Panc1 (cell line): ENCODE results near the gene ATRAID. TPM values are rescaled to one million over a fixed set of nuclear protein-coding genes. Genes with fewer than 3 reads are reported as not detected.

Experiments used
- ATAC-seq: fragments of 200-7000 bp; cut with Tn5 transposase; 2 replicates; pipeline ENCODE4 v1.9.1; 2020; ENCODE audit warnings: mild to moderate bottlenecking, moderate library complexity
- BruUV-seq: library from RNA; stranded (reverse); fragments of 400-500 nt; replicated peaks from 2 replicates; lab custom pipeline; 2021; lab: Mats Ljungman, UMichigan
- CTCF ChIA-PET: fragments of 300-600 bp; sonication (Branson Sonifier 250); formaldehyde crosslinking; loops from one replicate; lab custom pipeline; 2022; ENCODE audit warnings: antibody characterized with exemption; lab: Charles Lee
- POLR2A ChIA-PET: fragments of 300-600 bp; sonication (Branson Sonifier 250); formaldehyde crosslinking; loops from one replicate; lab custom pipeline; 2022; ENCODE audit warnings: antibody characterized with exemption; lab: Charles Lee
- DNase-seq: peaks from one replicate; pipeline ENCODE4 v3.0.0-alpha.2; 2010; ENCODE audit warnings: low read depth, low spot score
- H3K27ac ChIP-seq: 2 replicates; pipeline ENCODE4 v1.5.1; 2011; ENCODE audit warnings: mild to moderate bottlenecking, low read length, inconsistent platforms
- H3K27me3 ChIP-seq: fragments of 200-500 bp; sonication (Bioruptor generic); 2 replicates; pipeline ENCODE4 v1.6.0; 2014; ENCODE audit warnings: low read length, inconsistent platforms; ENCODE audit not compliant: control insufficient read depth, insufficient read depth
- H3K36me3 ChIP-seq: fragments of 200-500 bp; sonication (Bioruptor generic); 2 replicates; pipeline ENCODE4 v1.5.1; 2014; ENCODE audit warnings: inconsistent platforms, mild to moderate bottlenecking, low read length, moderate library complexity; ENCODE audit not compliant: control insufficient read depth, insufficient read depth
- H3K4me1 ChIP-seq: 2 replicates; pipeline ENCODE4 v1.5.1; 2011; ENCODE audit warnings: inconsistent platforms, mild to moderate bottlenecking, low read length, moderate library complexity; ENCODE audit not compliant: control insufficient read depth, insufficient read depth
- H3K4me3 ChIP-seq, 2 experiments: 2 replicates each; pipeline ENCODE4 v1.5.1; 2011 to 2012; ENCODE audit warnings: low read depth in 2 of 2, low read length in 2 of 2, mild to moderate bottlenecking in 2 of 2, inconsistent platforms in 1 of 2, moderate library complexity in 1 of 2
- H3K9me3 ChIP-seq: fragments of 200-500 bp; sonication (Bioruptor generic); 2 replicates; pipeline ENCODE4 v1.5.1; 2014; ENCODE audit warnings: low read depth, mild to moderate bottlenecking, inconsistent platforms, low read length, moderate library complexity; ENCODE audit not compliant: control insufficient read depth, insufficient read depth
- CTCF ChIP-seq: fragments of 450-650 bp; IDR thresholded peaks from 2 replicates; pipeline ENCODE4 v1.5.1; 2017; ENCODE audit warnings: mild to moderate bottlenecking
- POLR2AphosphoS5 ChIP-seq: IDR thresholded peaks from 2 replicates; pipeline ENCODE4 v1.6.1; 2012; ENCODE audit warnings: mild to moderate bottlenecking, low read depth, low read length, moderate library complexity
- REST ChIP-seq, 2 experiments: IDR thresholded peaks; 2 replicates each; pipeline ENCODE4 v1.6.1; 2011 to 2012; ENCODE audit warnings: low read depth in 2 of 2, control low read depth in 1 of 2, low read length in 1 of 2, mild to moderate bottlenecking in 1 of 2, moderate library complexity in 1 of 2; ENCODE audit not compliant: insufficient read depth in 1 of 2
- SIN3A ChIP-seq: IDR thresholded peaks from 2 replicates; pipeline ENCODE4 v1.6.1; 2012; ENCODE audit warnings: low read depth, mild to moderate bottlenecking, low read length, moderate library complexity, borderline replicate concordance; ENCODE audit not compliant: insufficient read depth
- TCF7L2 ChIP-seq: IDR thresholded peaks from 2 replicates; pipeline ENCODE4 v1.6.1; 2011; ENCODE audit warnings: mild to moderate bottlenecking, low read depth, low read length, inconsistent platforms
- in situ Hi-C: cut with HindIII; loops from 2 replicates; pipeline ENCODE4 v1.10.0; 2016; ENCODE audit warnings: low sequenced_read_pairs, low pct_unique_long_range_greater_than_20kb
- intact Hi-C: fragments of 100-400 bp; cut with micrococcal nuclease; formaldehyde crosslinking; loops from one replicate; pipeline ENCODE4 v1.10.0; 2022; ENCODE audit not compliant: unreplicated experiment
- total RNA-seq: library from RNA; stranded (reverse); gene quantifications from one replicate; pipeline ENCODE4 v1.2.1, GENCODE V29; 2021; ENCODE audit not compliant: unreplicated experiment

The ATRAID gene
- total RNA-seq, 1 experiment from 2014 or later: 111 TPM

- POLR2A ChIA-PET: no interaction called here
- peaks cover 2% of the 10 kb centered on the region for H3K27me3 ChIP-seq
These were observed 34.1 kb upstream of the ATRAID start for GRCh38 chr2:27177441-27178351.

GRCh38 chr2:27178469-27178868 lies 33.4 kb upstream of the ATRAID start:
- in situ Hi-C loops (no loop called here), intact Hi-C loops (no loop called here)
- ChIA-PET POLR2A (interaction anchor here (0.6 kb wide), 1 partner anchor 35 kb away, joined by 9 read pairs; no protein-coding TSS in a partner anchor), CTCF (no interaction called here)
- DNase-seq (no peak), ATAC-seq (no peak)
- Histone ChIP-seq H3K4me1 (no peaks in the 10 kb centered on the region), H3K9me3 (no peaks in the 10 kb centered on the region), H3K27me3 (peaks cover 2% of the 10 kb centered on the region), H3K27ac (no peak overlapping the region), H3K4me3 (no peak overlapping the region), H3K36me3 (no peaks in the 10 kb centered on the region)
- BruUV-seq: no TSS peak
- TF ChIP-seq CTCF (no peak), SIN3A (no peak), POLR2AphosphoS5 (no peak), TCF7L2 (no peak)

More at GRCh38 chr2:27177441-27178351, 34.1 kb upstream of the ATRAID start:
- ATAC-seq: no peak
- CTCF ChIA-PET: interaction anchor here (0.7 kb wide), 1 partner anchor 19 kb away, joined by 3 read pairs; no protein-coding TSS in a partner anchor
- Histone ChIP-seq H3K27ac (no peak overlapping the region), H3K36me3 (no peaks in the 10 kb centered on the region), H3K9me3 (no peaks in the 10 kb centered on the region), H3K4me1 (no peaks in the 10 kb centered on the region), H3K4me3 (no peak overlapping the region)
- in situ Hi-C loops: no loop called here
- TF ChIP-seq SIN3A: no peak
- 0 out of 2 replicates have a peak, but pooled peaks have one; percentile 37 for TF ChIP-seq TCF7L2
- no TSS peak for BruUV-seq
- intact Hi-C loops: no loop called here
- no peak for DNase-seq

- no TSS peak for BruUV-seq
- TF ChIP-seq SIN3A (no peak), TCF7L2 (no peak), POLR2AphosphoS5 (no peak), CTCF (no peak), REST (IDR thresholded peaks at IDR 0.05; ENCODE audit: insufficient read depth in 1 of 2, low read depth in 2 of 2, low read length in 1 of 2) (no peak)
- DNase-seq: no peak
- Histone ChIP-seq H3K36me3 (no peaks in the 10 kb centered on the region), H3K27ac (no peak overlapping the region), H3K4me3 (no peak overlapping the region), H3K27me3 (peaks cover 2% of the 10 kb centered on the region), H3K4me1 (no peaks in the 10 kb centered on the region), H3K9me3 (no peaks in the 10 kb centered on the region)
- no peak for ATAC-seq
- in situ Hi-C loops (no loop called here), intact Hi-C loops (no loop called here)
- ChIA-PET CTCF (interaction anchor here (0.7 kb wide), 2 partner anchors 92 to 99 kb away, joined by 3 to 4 read pairs; no protein-coding TSS in a partner anchor), POLR2A (no interaction called here)
These were observed 32.4 kb upstream of the ATRAID start for GRCh38 chr2:27179344-27180000.
